ENCODE measurements around the gene HOXC5. TPM values are rescaled to one million over a fixed set of nuclear protein-coding genes. Genes with fewer than 3 reads are reported as not detected.
A peak's percentile ranks its signal among the peaks of the same experiment; 100 is the strongest.
"Not testable (repeated sequence)": the region's sequence is repeated elsewhere in the genome, so short reads cannot be mapped to it uniquely, and the experiment has no call there.

HOXC5 gene
- total RNA-seq, 1 donor from 2014 or later = 28.7 TPM

DNA sequence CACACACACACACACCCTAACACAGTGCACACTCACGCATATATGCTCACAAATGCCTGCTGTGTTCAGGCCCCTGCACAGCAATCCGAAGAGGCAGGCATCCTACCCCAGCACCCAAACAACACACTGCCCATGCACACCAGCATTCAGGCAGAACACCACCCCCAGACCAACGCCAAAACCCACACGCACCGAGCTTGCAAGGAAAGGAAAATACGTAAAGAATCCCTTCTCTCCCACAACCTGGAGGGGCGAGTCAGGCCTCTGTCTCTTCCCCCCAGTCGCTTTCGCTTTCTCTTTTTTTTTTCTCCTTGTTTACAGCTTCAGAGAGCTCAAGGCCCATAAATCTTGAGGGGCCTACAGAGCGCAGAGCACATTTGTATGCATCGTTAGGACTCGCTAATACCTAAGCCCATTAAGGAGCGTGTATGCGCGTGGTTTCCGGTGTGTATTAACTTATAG is 48.2 kb downstream of the HOXC5 start:
- peak overlapping the region; percentile 99 for H3K27ac Mint-ChIP-seq
- H3K36me3 Mint-ChIP-seq; H3K9me3 Mint-ChIP-seq; H3K27me3 Mint-ChIP-seq (ENCODE audit: low read depth): not testable (repeated sequence)
- DNase-seq (ENCODE audit: low spot score in 2 of 2, unreplicated experiment in 2 of 2) = peak in 1 of 2 experiments; percentile 62
- H3K4me3 Mint-ChIP-seq = peak overlapping the region; percentile 73
- H3K4me1 Mint-ChIP-seq = peaks cover 80% of the 10 kb centered on the region

DNA sequence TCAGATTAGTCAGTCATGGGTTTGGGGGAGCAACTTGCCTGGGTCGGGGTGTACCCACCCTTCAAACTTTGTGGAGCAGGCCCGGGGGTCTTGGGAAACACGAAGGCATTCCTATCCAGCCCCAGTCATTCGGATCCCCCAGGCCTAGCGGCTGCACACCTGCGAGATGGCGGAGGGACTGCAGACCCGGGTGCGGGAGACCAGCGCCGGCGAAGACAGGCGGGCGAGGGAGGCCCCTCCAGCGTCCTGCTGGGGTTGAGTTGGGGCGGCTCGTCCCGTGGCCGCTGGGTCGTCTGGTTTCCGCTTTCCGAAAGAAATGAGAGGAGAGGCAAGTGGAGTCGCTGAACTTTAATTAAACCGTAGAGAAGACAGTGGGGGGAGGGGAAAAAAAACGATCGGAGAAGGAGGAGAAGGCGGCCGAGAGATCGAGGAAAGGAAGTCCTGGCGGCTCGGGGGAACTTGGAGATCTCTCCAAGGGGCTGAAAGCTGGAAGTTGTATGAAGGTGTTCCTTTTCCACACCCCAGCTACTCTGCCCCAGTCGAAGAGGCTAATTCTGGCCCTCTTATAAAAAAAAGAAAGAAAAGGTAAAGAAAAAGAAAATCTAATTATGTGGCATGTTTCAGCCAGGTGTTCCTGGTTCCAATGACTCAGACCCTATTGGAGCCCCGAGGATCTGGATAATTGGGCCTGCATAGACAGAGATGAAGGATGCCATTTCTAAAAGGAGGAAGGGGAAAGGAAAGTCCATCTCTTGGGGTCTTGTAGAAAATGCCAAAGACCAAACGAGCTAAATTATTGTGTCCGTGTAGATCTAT is 48.9 kb downstream of the HOXC5 start:
- H3K27me3 Mint-ChIP-seq (ENCODE audit: low read depth) = not testable (repeated sequence)
- DNase-seq (ENCODE audit: low spot score in 2 of 2, unreplicated experiment in 2 of 2) = peak in 1 of 2 experiments; percentile 63

GRCh38 chr12:54082397-54082892 is 49.6 kb downstream of the HOXC5 start:
- no peaks in the 10 kb centered on the region for H3K36me3 Mint-ChIP-seq

More for the DNA sequence above, 48.9 kb downstream of the HOXC5 start:
- not testable (repeated sequence) for H3K36me3 Mint-ChIP-seq, H3K9me3 Mint-ChIP-seq
- H3K4me3 Mint-ChIP-seq = peak overlapping the region; percentile 73
- H3K27ac Mint-ChIP-seq = peak overlapping the region; percentile 99
- peaks cover 82% of the 10 kb centered on the region for H3K4me1 Mint-ChIP-seq

More at GRCh38 chr12:54082397-54082892, 49.6 kb downstream of the HOXC5 start:
- Mint-ChIP-seq H3K4me1 (peaks cover 80% of the 10 kb centered on the region), H3K4me3 (peak overlapping the region; percentile 73), H3K27ac (peak overlapping the region; percentile 99), H3K27me3 (ENCODE audit: low read depth) (no peaks in the 10 kb centered on the region), H3K9me3 (no peaks in the 10 kb centered on the region)
- no peak for TF ChIP-seq CTCF (IDR thresholded peaks at IDR 0.05; ENCODE audit: unreplicated experiment)
- DNase-seq (ENCODE audit: low spot score in 2 of 2, unreplicated experiment in 2 of 2) = peak; percentile 45 to 78

Small RNAs within 50 kb of the gene (microRNA-seq; reads per million reads assigned to microRNA genes)
- 93.8 reads per million, percentile 61 among the genes with 10 or more reads in this experiment for gene MIR196A2
- gene MIR615 = 1,730 reads per million, percentile 84 among the genes with 10 or more reads in this experiment

Other genes with a start within 250 kb of the HOXC5 start
- 0.44 to 0.69 TPM (median 0.61 TPM) in 3 replicates for gene HOXC13, start 94.2 kb upstream of the HOXC5 start, total RNA-seq
- gene HOXC12, start 78.1 kb upstream of the HOXC5 start, total RNA-seq = not detected in 3 replicates
- 0.47 to 0.60 TPM (median 0.47 TPM) in 3 replicates for gene HOXC11, start 59.9 kb upstream of the HOXC5 start, total RNA-seq
- 1.1 to 1.8 TPM (median 1.8 TPM) in 3 replicates for gene HOTAIR, start 58.1 kb upstream of the HOXC5 start, total RNA-seq
- gene HOXC10, start 47.9 kb upstream of the HOXC5 start, total RNA-seq = 0.95 to 0.97 TPM (median 0.96 TPM) in 3 replicates
- 1.1 to 2.0 TPM (median 1.6 TPM) in 3 replicates for gene HOXC9, start 32.9 kb upstream of the HOXC5 start, total RNA-seq
- 4.9 to 5.9 TPM (median 5.5 TPM) in 3 replicates for gene HOXC8, start 24.1 kb upstream of the HOXC5 start, total RNA-seq
- 15.5 to 17.4 TPM (median 16.3 TPM) in 3 replicates for gene HOXC6, start 4.6 kb upstream of the HOXC5 start, total RNA-seq
- gene HOXC4, start 20.8 kb downstream of the HOXC5 start, total RNA-seq = 67.4 to 73.6 TPM (median 69.4 TPM) in 3 replicates
- gene SMUG1, start 155.9 kb downstream of the HOXC5 start, total RNA-seq = 39.5 to 47.1 TPM (median 46.1 TPM) in 3 replicates
- gene CBX5, start 247.1 kb downstream of the HOXC5 start, total RNA-seq = 209 to 219 TPM (median 217 TPM) in 3 replicates
- gene HNRNPA1, start 247.7 kb downstream of the HOXC5 start, total RNA-seq = 2,201 to 2,231 TPM (median 2,205 TPM) in 3 replicates

Measured in mesothelial cell of epicardium (in vitro differentiated cells).